Measurements from ENCODE around the gene RASAL2. TPM values are rescaled to one million over a fixed set of nuclear protein-coding genes. Genes with fewer than 3 reads are reported as not detected.

RASAL2 gene
- total and polyA plus RNA-seq, 2 of the 4 experiments (the other 2 are of a cell fraction) = 13.1 to 20.6 TPM

DNA sequence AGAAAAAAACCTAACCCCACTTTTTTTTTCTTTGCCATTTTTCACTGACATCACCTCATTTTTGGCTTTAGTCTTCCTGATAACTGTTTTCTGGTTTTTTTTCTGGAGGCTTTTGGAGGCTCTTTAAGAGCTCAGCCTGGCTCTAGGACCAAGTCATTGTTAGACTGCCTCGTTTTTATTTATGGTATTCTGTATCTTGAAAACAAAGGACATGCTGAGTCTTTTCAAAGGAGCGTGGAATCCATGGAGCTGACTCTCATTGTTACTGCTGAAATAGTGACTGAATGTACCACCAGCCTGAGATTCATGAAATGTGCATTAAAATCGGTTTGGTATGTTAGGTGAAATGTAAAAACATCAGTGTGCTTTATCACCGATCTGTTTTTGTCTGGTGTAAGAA lies 28.0 kb downstream of the RASAL2 start:
- Histone ChIP-seq H4K5ac (ENCODE audit: low read depth, low read length) (no peak overlapping the region), H3K27me3 (ENCODE audit: control insufficient read depth, insufficient read depth, low read length) (no peaks in the 10 kb centered on the region), H4K91ac (ENCODE audit: insufficient read depth, low read depth, low read length) (no peak overlapping the region), H3K36me3 (ENCODE audit: control insufficient read depth, insufficient read depth, low read length) (no peaks in the 10 kb centered on the region), H2BK20ac (ENCODE audit: low read depth, low read length) (no peak overlapping the region), H2BK120ac (ENCODE audit: low read depth, low read length) (peak overlapping the region; percentile 7; the same call in 1 of the 2 replicates), H3K14ac (replicated peaks; ENCODE audit: low read depth, low read length) (no peak overlapping the region; the same call in 1 of the 2 replicates), H3K18ac (ENCODE audit: low read depth, low read length) (no peak overlapping the region), H2BK5ac (ENCODE audit: low read depth, low read length, poor library complexity, severe bottlenecking) (peak overlapping the region; percentile 11), H3K4me2 (ENCODE audit: low read depth, low read length) (peak overlapping the region; percentile 49), H3K23ac (ENCODE audit: low read depth, low read length) (no peak overlapping the region; the same call in none of the 2 replicates), H4K8ac (ENCODE audit: low read depth in 2 of 2, low read length in 2 of 2) (0 out of 4 replicates have a peak overlapping the region, but pooled peaks of 1 of the 2 experiments have one; percentile 4), H3K79me1 (ENCODE audit: low read depth in 1 of 2, low read length in 2 of 2) (peaks cover 21 to 60% of the 10 kb centered on the region in 2 experiments; a peak in 3 of 4 replicates), H3K9me1 (ENCODE audit: insufficient read depth, low read length) (0 out of 2 replicates have a peak, but pooled peaks cover 3% of the 10 kb centered on the region), H2AFZ (replicated peaks; ENCODE audit: low read length, poor library complexity) (no peak overlapping the region), H4K20me1 (ENCODE audit: insufficient read depth, low read length) (no peaks in the 10 kb centered on the region; the same call in 1 of the 2 replicates), H3K56ac (ENCODE audit: extremely low read depth, insufficient read depth, low read length) (no peak overlapping the region), H3K4ac (ENCODE audit: low read depth, low read length) (no peak overlapping the region), H3K27ac (ENCODE audit: insufficient read depth, low read length) (no peak overlapping the region), H3K4me1 (ENCODE audit: control insufficient read depth, insufficient read depth, low read length) (peaks cover 3% of the 10 kb centered on the region; the same call in 1 of the 2 replicates), H3K9ac (ENCODE audit: low read depth, low read length) (no peak overlapping the region), H2BK15ac (ENCODE audit: low read depth, low read length) (no peak overlapping the region), H2AK5ac (ENCODE audit: low read depth, low read length) (no peak overlapping the region), H3K4me3 (ENCODE audit: insufficient read depth, low read depth, low read length) (no peak overlapping the region), H2AK9ac (replicated peaks; ENCODE audit: low read depth, low read length, poor library complexity) (no peak overlapping the region), H3K9me3 (ENCODE audit: control insufficient read depth, insufficient read depth, low read length) (no peaks in the 10 kb centered on the region)
- TF ChIP-seq RFX5 (IDR thresholded peaks at IDR 0.05; ENCODE audit: low read depth, low read length) (no peak), FOS (IDR thresholded peaks at IDR 0.05; ENCODE audit: low read depth, low read length) (no peak), MXI1 (IDR thresholded peaks at IDR 0.05; ENCODE audit: borderline replicate concordance, low read depth, low read length) (no peak), NFE2L2 (IDR thresholded peaks at IDR 0.05; ENCODE audit: low read depth, low read length) (no peak)
- dilution Hi-C loops (cut with HindIII; ENCODE audit: low sequenced_read_pairs, unreplicated experiment) (no loop called here), in situ Hi-C loops (cut with MboI; ENCODE audit: low sequenced_read_pairs) (no loop called here), intact Hi-C loops (cut with micrococcal nuclease) (no loop called here)
- 27% methylated on average over 3 of the region's 4 CpGs; no CpG with 5 or more reads in 1 of the 2 experiments for WGBS, 2 experiments (ENCODE audit: extremely low coverage in 2 of 2, insufficient read length in 1 of 2)
- no TSS peak for BruUV-seq (replicated peaks)
- CTCF ChIA-PET = no interaction called here
- peak; percentile 12 for DNase-seq
- ATAC-seq (ENCODE audit: low read depth) = peak; percentile 19
- POLR2A ChIA-PET (ENCODE audit: unreplicated experiment) = no interaction called here
